ENCODE measurements around the gene TRAF7.
"Not testable (repeated sequence)": the region's sequence is repeated elsewhere in the genome, so short reads cannot be mapped to it uniquely, and the experiment has no call there.

Gene TRAF7

GRCh38 chr16:2122934-2123683 lies 32.5 kb upstream of the TRAF7 start:
- FAIRE-seq, result not testable (repeated sequence)

- FAIRE-seq, result not testable (repeated sequence)
Measured at GRCh38 chr16:2123706-2124376, 31.7 kb upstream of the TRAF7 start.

GRCh38 chr16:2124377-2124693 lies 31.2 kb upstream of the TRAF7 start:
- FAIRE-seq, result not testable (repeated sequence)

- not testable (repeated sequence) for FAIRE-seq
Measured at GRCh38 chr16:2124694-2125444, 30.7 kb upstream of the TRAF7 start.

- FAIRE-seq, result not testable (repeated sequence)
Measured at GRCh38 chr16:2125609-2126008, 30.0 kb upstream of the TRAF7 start.

GRCh38 chr16:2126161-2126743 lies 29.3 kb upstream of the TRAF7 start:
- not testable (repeated sequence) for FAIRE-seq

- not testable (repeated sequence) for FAIRE-seq
Measured at GRCh38 chr16:2126928-2127556, 28.5 kb upstream of the TRAF7 start.

- FAIRE-seq, result not testable (repeated sequence)
Measured at GRCh38 chr16:2127630-2128280, 27.8 kb upstream of the TRAF7 start.

- not testable (repeated sequence) for FAIRE-seq
Measured at GRCh38 chr16:2129251-2129650, 26.3 kb upstream of the TRAF7 start.

GRCh38 chr16:2129890-2130447 lies 25.6 kb upstream of the TRAF7 start:
- not testable (repeated sequence) for FAIRE-seq

- FAIRE-seq, result not testable (repeated sequence)
Measured at GRCh38 chr16:2133797-2134196, 21.8 kb upstream of the TRAF7 start.

- FAIRE-seq, result not testable (repeated sequence)
Measured at GRCh38 chr16:2135071-2135470, 20.5 kb upstream of the TRAF7 start.

GRCh38 chr16:2135770-2136490 lies 19.7 kb upstream of the TRAF7 start, which contains the start of gene PKD1:
PKD1 (minus strand) TSS chr16:2135898; CDS start chr16:2135689, 209 bp downstream.
- peak; percentile 15 for FAIRE-seq

- no peak for FAIRE-seq
Measured at GRCh38 chr16:2142942-2143877, 12.4 kb upstream of the TRAF7 start.

- no peak for FAIRE-seq
Measured at GRCh38 chr16:2143878-2144485, 11.6 kb upstream of the TRAF7 start.

GRCh38 chr16:2145843-2146242 lies 9.7 kb upstream of the TRAF7 start:
- no peak for FAIRE-seq

GRCh38 chr16:2147378-2147777 lies 8.2 kb upstream of the TRAF7 start:
- no peak for FAIRE-seq

- FAIRE-seq, result no peak
Measured at GRCh38 chr16:2147981-2148671, 7.5 kb upstream of the TRAF7 start, which contains the start of gene RAB26. RAB26 (plus strand) TSS chr16:2148625; CDS start chr16:2148784, 159 bp downstream.
